Vagina (tissue), 2 donors: ENCODE measurements around the gene ARSI. TPM values are rescaled to one million over a fixed set of nuclear protein-coding genes. Genes with fewer than 3 reads are reported as not detected.

Source experiments
- DNase-seq, 2 donors: peaks; one replicate each; pipeline ENCODE4 v3.0.0-alpha.2; 2017; ENCODE audit errors: extremely low spot score in 2 of 2
- H3K27ac ChIP-seq: fragments of 200-600 bp; sonication (generic); one replicate; pipeline ENCODE4 v1.5.1; 2019
- H3K27me3 ChIP-seq: fragments of 200-600 bp; sonication (generic); one replicate; pipeline ENCODE4 v1.5.1; 2019
- H3K36me3 ChIP-seq, 2 donors: fragments of 200-600 bp; sonication (generic); one replicate each; pipeline ENCODE4 v1.5.1; 2017 to 2019
- H3K4me1 ChIP-seq: fragments of 200-600 bp; sonication (generic); one replicate; pipeline ENCODE4 v1.5.1; 2019
- H3K4me3 ChIP-seq, 2 donors: fragments of 200-600 bp; sonication (generic); 1 replicate in 1 of 2; 2 replicates in 1 of 2; pipeline ENCODE4 v1.5.1; 2016 to 2019
- H3K9me3 ChIP-seq: fragments of 200-600 bp; sonication (generic); one replicate; pipeline ENCODE4 v1.5.1; 2019
- POLR2A ChIP-seq, 2 donors: fragments of 450-650 bp; IDR thresholded peaks; one replicate each; pipeline ENCODE4 v1.6.1; 2017; ENCODE audit warnings: antibody characterized with exemption in 2 of 2, mild to moderate bottlenecking in 2 of 2, moderate library complexity in 2 of 2
- POLR2AphosphoS5 ChIP-seq, 2 donors: sonication (generic); formaldehyde crosslinking; IDR thresholded peaks; one replicate each; pipeline ENCODE4 v1.9.0; 2017; ENCODE audit warnings: antibody characterized with exemption in 2 of 2, mild to moderate bottlenecking in 2 of 2, low read depth in 1 of 2; ENCODE audit not compliant: insufficient read depth in 1 of 2
- intact Hi-C: fragments of 100-400 bp; cut with DNase I; formaldehyde crosslinking; loops from one replicate; pipeline ENCODE4 v1.15.1; 2023
- total RNA-seq: library from RNA; depleted of rRNA; stranded (reverse); fragments of >200 nt; gene quantifications from one replicate; pipeline ENCODE4 v1.2.3, GENCODE V29; 2016
- TF ChIP-seq, protein P1 (sequence below), 3 experiments: fragments of 450-650 bp in 2 of 3; fragments of 200-600 bp in 1 of 3; sonication (generic) in 1 of 3; IDR thresholded peaks; one replicate each; pipeline ENCODE4 v1.5.1; 2017 to 2019; ENCODE audit warnings: antibody characterized with exemption in 3 of 3, mild to moderate bottlenecking in 2 of 3, moderate library complexity in 2 of 3

Gene ARSI
- total RNA-seq, 1 donor from 2014 or later = 4.7 TPM

DNA sequence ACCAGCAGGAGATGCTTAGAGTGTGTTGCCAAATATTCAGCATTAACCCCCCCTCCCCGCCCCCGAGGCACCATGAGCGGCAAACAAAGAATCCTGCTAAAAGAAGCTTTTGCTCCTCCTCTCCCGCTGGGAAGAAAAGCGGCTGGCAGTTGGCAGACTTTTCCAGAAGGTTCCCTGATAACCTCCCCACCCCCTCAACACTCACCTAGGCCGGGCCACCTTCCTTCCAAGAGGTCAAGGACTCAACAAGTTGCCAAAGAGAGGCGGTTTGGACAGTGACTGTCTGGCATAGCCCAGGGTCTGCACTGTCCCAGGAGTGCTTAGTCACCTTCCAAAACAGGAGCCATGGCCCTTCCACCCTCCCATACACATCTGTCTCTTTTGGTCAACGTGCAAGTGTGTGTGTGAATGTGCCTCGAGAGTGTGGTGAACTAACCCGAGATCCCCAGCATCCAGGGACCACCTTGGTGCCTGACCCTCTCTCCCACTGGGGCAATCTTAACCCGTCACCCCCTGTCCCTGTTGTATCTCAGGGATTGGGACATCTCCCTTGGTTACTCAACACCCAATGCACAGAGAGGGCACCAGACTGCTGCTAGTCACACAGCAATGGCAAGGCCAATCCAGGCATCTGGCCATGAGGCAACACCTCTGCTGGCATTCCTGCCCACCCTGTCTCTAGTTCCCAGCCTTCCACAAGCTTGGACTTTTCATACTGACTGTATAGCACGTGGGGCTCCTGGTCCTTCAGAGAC is 32.0 kb downstream of the ARSI start:
- no peak for TF ChIP-seq POLR2A (IDR thresholded peaks at IDR 0.05)
- TF ChIP-seq POLR2AphosphoS5 (IDR thresholded peaks at IDR 0.05; ENCODE audit: insufficient read depth in 1 of 2, low read depth in 1 of 2) = no peak
- TF ChIP-seq, protein P1, sequence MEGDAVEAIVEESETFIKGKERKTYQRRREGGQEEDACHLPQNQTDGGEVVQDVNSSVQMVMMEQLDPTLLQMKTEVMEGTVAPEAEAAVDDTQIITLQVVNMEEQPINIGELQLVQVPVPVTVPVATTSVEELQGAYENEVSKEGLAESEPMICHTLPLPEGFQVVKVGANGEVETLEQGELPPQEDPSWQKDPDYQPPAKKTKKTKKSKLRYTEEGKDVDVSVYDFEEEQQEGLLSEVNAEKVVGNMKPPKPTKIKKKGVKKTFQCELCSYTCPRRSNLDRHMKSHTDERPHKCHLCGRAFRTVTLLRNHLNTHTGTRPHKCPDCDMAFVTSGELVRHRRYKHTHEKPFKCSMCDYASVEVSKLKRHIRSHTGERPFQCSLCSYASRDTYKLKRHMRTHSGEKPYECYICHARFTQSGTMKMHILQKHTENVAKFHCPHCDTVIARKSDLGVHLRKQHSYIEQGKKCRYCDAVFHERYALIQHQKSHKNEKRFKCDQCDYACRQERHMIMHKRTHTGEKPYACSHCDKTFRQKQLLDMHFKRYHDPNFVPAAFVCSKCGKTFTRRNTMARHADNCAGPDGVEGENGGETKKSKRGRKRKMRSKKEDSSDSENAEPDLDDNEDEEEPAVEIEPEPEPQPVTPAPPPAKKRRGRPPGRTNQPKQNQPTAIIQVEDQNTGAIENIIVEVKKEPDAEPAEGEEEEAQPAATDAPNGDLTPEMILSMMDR (IDR thresholded peaks at IDR 0.05) = no peak
- intact Hi-C loops = no loop called here
- no peak for DNase-seq
- no peak overlapping the region for H3K27ac ChIP-seq
- H3K27me3 ChIP-seq = no peaks in the 10 kb centered on the region
- H3K36me3 ChIP-seq = no peaks in the 10 kb centered on the region
- H3K4me3 ChIP-seq = no peak overlapping the region
- H3K4me1 ChIP-seq = no peaks in the 10 kb centered on the region
- no peaks in the 10 kb centered on the region for H3K9me3 ChIP-seq

DNA sequence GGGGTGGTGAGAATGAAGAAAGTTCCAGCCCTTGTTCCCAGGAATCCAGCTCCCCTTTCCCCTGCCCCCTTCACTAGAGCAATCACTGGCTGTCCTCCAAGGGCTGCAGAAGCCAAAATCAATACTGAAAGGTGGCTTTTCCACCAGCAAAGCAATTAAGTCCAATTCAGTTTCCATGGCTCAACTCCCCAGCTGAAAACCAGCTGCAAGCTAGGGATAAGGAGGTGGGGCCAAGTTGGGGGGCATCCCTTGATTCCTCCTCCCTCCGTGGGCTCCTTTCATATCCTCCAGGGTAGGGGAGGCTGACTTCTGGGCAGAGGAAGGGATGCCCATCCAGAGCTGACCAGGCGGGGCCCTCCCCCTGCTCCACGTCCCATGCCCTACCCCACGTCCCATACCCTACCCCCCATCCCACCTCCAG is 35.8 kb downstream of the ARSI start:
- Histone ChIP-seq H3K9me3 (no peaks in the 10 kb centered on the region), H3K27ac (no peak overlapping the region), H3K4me3 (no peak overlapping the region), H3K36me3 (no peaks in the 10 kb centered on the region), H3K27me3 (no peaks in the 10 kb centered on the region), H3K4me1 (peaks cover 11% of the 10 kb centered on the region)
- intact Hi-C loops = no loop called here
- TF ChIP-seq POLR2A (IDR thresholded peaks at IDR 0.05) (no peak), POLR2AphosphoS5 (IDR thresholded peaks at IDR 0.05; ENCODE audit: insufficient read depth in 1 of 2, low read depth in 1 of 2) (no peak)
- TF ChIP-seq, protein P1 (IDR thresholded peaks at IDR 0.05) = no peak
- DNase-seq = no peak

DNA sequence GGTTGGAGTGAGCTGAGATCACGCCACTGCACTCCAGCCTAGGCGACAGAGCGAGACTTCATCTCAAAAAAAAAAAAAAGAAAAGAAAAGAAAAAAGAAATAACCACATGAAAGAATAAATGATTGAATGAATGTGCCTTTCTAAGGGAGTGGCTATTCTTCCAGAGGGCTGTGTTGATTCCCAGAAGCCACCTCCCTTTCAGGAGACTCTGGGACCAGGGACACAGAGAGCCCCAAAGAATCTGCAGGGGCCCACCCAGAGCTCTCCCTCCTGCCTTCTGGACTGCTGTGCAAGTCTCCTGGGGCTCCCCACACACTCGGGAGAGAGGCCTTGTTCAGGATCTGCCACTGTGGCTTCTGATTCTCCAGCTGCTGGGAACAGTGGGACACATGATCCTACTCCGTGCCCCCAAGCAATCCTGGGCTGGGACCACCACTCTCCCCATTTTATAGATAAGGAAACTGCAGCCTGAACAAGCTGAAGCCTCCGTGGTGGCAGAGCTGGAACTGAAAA is 36.8 kb downstream of the ARSI start:
- Histone ChIP-seq H3K27ac (no peak overlapping the region), H3K4me3 (no peak overlapping the region), H3K9me3 (no peaks in the 10 kb centered on the region), H3K36me3 (no peaks in the 10 kb centered on the region), H3K4me1 (peaks cover 11% of the 10 kb centered on the region), H3K27me3 (no peaks in the 10 kb centered on the region)
- intact Hi-C loops = no loop called here
- TF ChIP-seq POLR2AphosphoS5 (IDR thresholded peaks at IDR 0.05; ENCODE audit: insufficient read depth in 1 of 2, low read depth in 1 of 2) (no peak), POLR2A (IDR thresholded peaks at IDR 0.05) (no peak)
- TF ChIP-seq, protein P1 (IDR thresholded peaks at IDR 0.05) = no peak
- DNase-seq = no peak

DNA sequence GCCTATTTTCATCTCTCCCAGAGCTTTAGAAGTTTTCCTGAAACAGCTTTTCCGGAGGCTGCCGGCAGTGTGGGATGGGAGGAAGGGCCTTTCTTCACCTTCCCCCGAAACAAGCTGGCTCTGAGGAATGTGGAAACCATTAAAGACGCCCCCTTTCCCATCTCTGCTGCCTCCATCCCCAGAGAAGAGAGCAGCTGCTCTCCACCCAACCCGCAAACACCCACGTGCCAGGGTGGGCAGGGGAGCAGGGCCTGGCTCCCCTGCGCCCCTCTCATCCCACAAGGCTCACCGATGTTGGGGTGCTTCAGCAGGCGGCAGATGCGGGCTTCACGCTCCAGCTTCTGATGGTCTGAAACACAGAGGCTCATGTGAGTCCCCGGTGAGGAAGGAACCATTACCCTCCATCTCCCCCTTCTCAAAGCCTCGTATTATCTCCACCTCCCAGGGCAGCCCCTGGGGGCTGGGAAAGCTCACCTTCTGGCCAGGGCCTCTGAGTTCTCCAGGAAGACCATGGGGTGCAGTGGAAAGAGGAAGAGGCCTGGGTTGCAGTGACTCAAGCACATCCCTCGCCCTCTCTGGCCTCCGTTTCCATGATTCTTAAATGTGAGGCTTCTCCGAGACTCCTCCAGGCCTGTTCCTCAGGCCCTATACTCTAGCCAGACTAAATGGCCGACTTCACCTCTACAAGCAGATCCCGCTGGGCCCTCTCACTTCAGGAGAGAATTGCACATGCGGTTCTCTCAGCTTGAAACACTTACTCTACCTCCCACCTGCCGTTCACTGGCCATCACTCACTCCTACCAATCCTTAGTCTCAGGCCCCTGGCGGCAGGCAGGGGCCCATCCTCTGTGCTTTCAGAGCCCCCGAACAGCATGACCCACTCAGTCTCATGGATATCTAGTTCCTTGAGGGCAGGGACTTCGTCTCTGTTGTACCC is 37.8 kb downstream of the ARSI start:
- H3K4me1 ChIP-seq = peaks cover 11% of the 10 kb centered on the region
- H3K9me3 ChIP-seq = no peaks in the 10 kb centered on the region
- no peak overlapping the region for H3K4me3 ChIP-seq
- no peaks in the 10 kb centered on the region for H3K36me3 ChIP-seq
- no peak for DNase-seq
- no peaks in the 10 kb centered on the region for H3K27me3 ChIP-seq
- no peak overlapping the region for H3K27ac ChIP-seq
- TF ChIP-seq POLR2AphosphoS5 (IDR thresholded peaks at IDR 0.05; ENCODE audit: insufficient read depth in 1 of 2, low read depth in 1 of 2) (no peak), POLR2A (IDR thresholded peaks at IDR 0.05) (no peak)
- TF ChIP-seq, protein P1 (IDR thresholded peaks at IDR 0.05) = no peak
- intact Hi-C loops = no loop called here
